CD14-positive monocyte (primary cell): ENCODE results near the gene SLC26A4. TPM values are rescaled to one million over a fixed set of nuclear protein-coding genes. Genes with fewer than 3 reads are reported as not detected.

Experiments
- DNase-seq, 3 donors: peaks; one replicate each; pipeline ENCODE4 v3.0.0-alpha.2; 2011 to 2022
- H2AFZ ChIP-seq: 2 replicates; pipeline ENCODE4 v1.6.0; 2012; ENCODE audit warnings: mild to moderate bottlenecking, low read depth, low read length, inconsistent platforms; ENCODE audit not compliant: insufficient read depth, poor library complexity, severe bottlenecking
- H3K27ac ChIP-seq, 2 donors: 1 replicate in 1 of 2; 2 replicates in 1 of 2; pipeline ENCODE4 v1.5.1; 2012 to 2013; ENCODE audit warnings: low read length in 2 of 2, control low read depth in 1 of 2, inconsistent platforms in 1 of 2, low read depth in 1 of 2, mild to moderate bottlenecking in 1 of 2
- H3K27me3 ChIP-seq, 2 donors: one replicate each; pipeline versions ENCODE4 v1.6.0 to v1.6.1; 2011 to 2013; ENCODE audit warnings: low read length in 2 of 2; ENCODE audit not compliant: control insufficient read depth in 2 of 2, insufficient read depth in 2 of 2
- H3K36me3 ChIP-seq, 2 donors: replicated peaks in 1 of 2; 1 replicate in 1 of 2; 2 replicates in 1 of 2; pipeline versions ENCODE4 v1.5.1 to v1.6.1; 2012 to 2013; ENCODE audit warnings: low read length in 2 of 2, control low read depth in 1 of 2, inconsistent platforms in 1 of 2, mild to moderate bottlenecking in 1 of 2; ENCODE audit not compliant: insufficient read depth in 2 of 2, control insufficient read depth in 1 of 2
- H3K4me1 ChIP-seq, 2 donors: 1 replicate in 1 of 2; 2 replicates in 1 of 2; pipeline versions ENCODE4 v1.5.1 to v1.6.1; 2012 to 2013; ENCODE audit warnings: low read length in 2 of 2, control low read depth in 1 of 2, inconsistent platforms in 1 of 2, mild to moderate bottlenecking in 1 of 2, moderate library complexity in 1 of 2; ENCODE audit not compliant: insufficient read depth in 2 of 2, control insufficient read depth in 1 of 2
- H3K4me2 ChIP-seq: replicated peaks from 2 replicates; pipeline ENCODE3; 2012; ENCODE audit warnings: low read length, moderate library complexity, mild to moderate bottlenecking; ENCODE audit not compliant: poor library complexity, severe bottlenecking; ENCODE audit errors: extremely low read depth
- H3K4me3 ChIP-seq, 3 experiments: fragments of 200-600 bp in 1 of 3; sonication (generic) in 1 of 3; replicated peaks in 1 of 3; 1 replicate in 2 of 3; 2 replicates in 1 of 3; pipeline ENCODE4 v1.5.1; 2011 to 2013; ENCODE audit warnings: low read length in 3 of 3, mild to moderate bottlenecking in 3 of 3, control low read depth in 2 of 3, low read depth in 2 of 3, inconsistent platforms in 1 of 3, moderate library complexity in 1 of 3
- H3K79me2 ChIP-seq: 2 replicates; pipeline ENCODE4 v1.6.0; 2012; ENCODE audit warnings: mild to moderate bottlenecking, control low read depth, inconsistent platforms, low read length, moderate library complexity; ENCODE audit not compliant: insufficient read depth
- H3K9ac ChIP-seq: 2 replicates; pipeline ENCODE4 v1.6.0; 2017; ENCODE audit warnings: low read length, mild to moderate bottlenecking; ENCODE audit not compliant: insufficient read depth, poor library complexity, severe bottlenecking
- H3K9me3 ChIP-seq, 2 donors: replicated peaks in 1 of 2; 1 replicate in 1 of 2; 2 replicates in 1 of 2; pipeline versions ENCODE4 v1.5.1 to v1.6.1; 2012 to 2013; ENCODE audit warnings: low read length in 2 of 2, control low read depth in 1 of 2; ENCODE audit not compliant: control insufficient read depth in 1 of 2, insufficient read depth in 1 of 2
- H4K20me1 ChIP-seq: 2 replicates; pipeline ENCODE4 v1.6.0; 2012; ENCODE audit warnings: mild to moderate bottlenecking, low read length, control low read depth, moderate library complexity; ENCODE audit not compliant: insufficient read depth
- H3K27ac Mint-ChIP-seq, 7 donors: one replicate each; pipeline ENCODE4 v1.8.0; 2020; ENCODE audit warnings: mild to moderate bottlenecking in 7 of 7, mixed read lengths in 7 of 7, moderate library complexity in 6 of 7, inconsistent platforms in 2 of 7
- H3K27me3 Mint-ChIP-seq, 3 donors: one replicate each; pipeline ENCODE4 v1.8.0; 2021 to 2022; ENCODE audit warnings: low read depth in 3 of 3, mild to moderate bottlenecking in 3 of 3, mixed read lengths in 3 of 3, moderate library complexity in 3 of 3, inconsistent platforms in 1 of 3
- H3K36me3 Mint-ChIP-seq, 2 donors: one replicate each; pipeline ENCODE4 v1.8.0; 2020; ENCODE audit warnings: mixed read lengths in 2 of 2, inconsistent platforms in 1 of 2, mild to moderate bottlenecking in 1 of 2
- H3K4me1 Mint-ChIP-seq: one replicate; pipeline ENCODE4 v1.8.0; 2020; ENCODE audit warnings: mild to moderate bottlenecking, mixed read lengths
- H3K4me3 Mint-ChIP-seq, 2 donors: one replicate each; pipeline ENCODE4 v1.8.0; 2020; ENCODE audit warnings: mild to moderate bottlenecking in 2 of 2, mixed read lengths in 2 of 2, moderate library complexity in 1 of 2
- H3K9me3 Mint-ChIP-seq, 7 donors: one replicate each; pipeline ENCODE4 v1.8.0; 2020 to 2022; ENCODE audit warnings: mixed read lengths in 7 of 7, mild to moderate bottlenecking in 6 of 7, moderate library complexity in 6 of 7, inconsistent platforms in 2 of 7
- WGBS: methylation state at CpG from one replicate; pipeline ENCODE4 v1.1.5; 2013; ENCODE audit warnings: missing lambda C conversion rate; ENCODE audit not compliant: insufficient coverage; 5-methylcytosine and 5-hydroxymethylcytosine counted together
- intact Hi-C, 2 donors: fragments of 100-400 bp; cut with micrococcal nuclease; formaldehyde crosslinking; loops; one replicate each; pipeline versions ENCODE4 v1.15.0 to v1.15.1; 2023
- polyA plus RNA-seq, 3 donors: library from polyadenylated mRNA; depleted of rRNA in 1 of 3; unstranded in 2 of 3; stranded (reverse) in 1 of 3; fragments of 300-500 nt in 2 of 3; fragments of >200 nt in 1 of 3; fragmentation: Illumina TruSeq in 2 of 3; gene quantifications; 1 replicate in 2 of 3; 2 replicates in 1 of 3; pipeline ENCODE4 v1.2.3, GENCODE V29; 2012 to 2021
- TF ChIP-seq, protein P1 (sequence below): fragments of 200-600 bp; IDR thresholded peaks from one replicate; pipeline ENCODE4 v1.8.0; 2022; ENCODE audit warnings: antibody characterized with exemption, mild to moderate bottlenecking

Gene SLC26A4
- polyA plus RNA-seq, 3 donors = 0.10 to 0.12 TPM; not detected in 1

DNA sequence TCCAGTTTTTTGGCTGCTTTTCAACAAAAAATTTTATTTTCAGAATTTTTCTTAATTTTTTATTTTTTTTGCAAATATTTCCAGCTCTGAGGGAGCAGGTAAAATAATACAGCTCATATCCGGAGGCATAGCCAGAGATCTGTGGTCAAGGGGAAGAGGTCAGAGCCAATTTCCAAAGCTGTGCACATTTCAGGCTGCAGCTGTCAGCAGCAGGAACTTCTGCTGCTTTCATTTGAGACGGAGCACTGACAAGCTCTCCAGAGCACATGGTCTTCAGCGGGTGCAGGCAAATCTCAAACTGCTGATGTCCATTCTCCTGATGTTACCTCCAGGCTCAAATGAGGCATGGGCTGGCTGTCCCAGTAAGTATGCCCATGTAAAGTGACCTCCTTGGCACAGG lies 31.1 kb downstream of the SLC26A4 start:
- Histone ChIP-seq H3K27me3 (no peaks in the 10 kb centered on the region), H3K36me3 (no peaks in the 10 kb centered on the region), H4K20me1 (no peaks in the 10 kb centered on the region), H3K9ac (no peak overlapping the region), H3K79me2 (no peaks in the 10 kb centered on the region), H3K27ac (no peak overlapping the region), H3K4me2 (no peak overlapping the region), H2AFZ (no peak overlapping the region), H3K4me3 (no peak overlapping the region), H3K9me3 (no peaks in the 10 kb centered on the region), H3K4me1 (no peaks in the 10 kb centered on the region)
- peaks cover 0 to 1% (median 0%) of the 10 kb centered on the region in 7 donors for H3K9me3 Mint-ChIP-seq
- H3K27ac Mint-ChIP-seq = no peak overlapping the region
- no peak for DNase-seq
- no peak overlapping the region for H3K4me3 Mint-ChIP-seq
- H3K36me3 Mint-ChIP-seq = no peaks in the 10 kb centered on the region
- H3K4me1 Mint-ChIP-seq = no peaks in the 10 kb centered on the region
- WGBS = 0% methylated on average over 3 of the region's 3 CpGs
- H3K27me3 Mint-ChIP-seq = peaks cover 0 to 3% (median 0%) of the 10 kb centered on the region in 3 donors
- intact Hi-C loops = no loop called here
- TF ChIP-seq, protein P1, sequence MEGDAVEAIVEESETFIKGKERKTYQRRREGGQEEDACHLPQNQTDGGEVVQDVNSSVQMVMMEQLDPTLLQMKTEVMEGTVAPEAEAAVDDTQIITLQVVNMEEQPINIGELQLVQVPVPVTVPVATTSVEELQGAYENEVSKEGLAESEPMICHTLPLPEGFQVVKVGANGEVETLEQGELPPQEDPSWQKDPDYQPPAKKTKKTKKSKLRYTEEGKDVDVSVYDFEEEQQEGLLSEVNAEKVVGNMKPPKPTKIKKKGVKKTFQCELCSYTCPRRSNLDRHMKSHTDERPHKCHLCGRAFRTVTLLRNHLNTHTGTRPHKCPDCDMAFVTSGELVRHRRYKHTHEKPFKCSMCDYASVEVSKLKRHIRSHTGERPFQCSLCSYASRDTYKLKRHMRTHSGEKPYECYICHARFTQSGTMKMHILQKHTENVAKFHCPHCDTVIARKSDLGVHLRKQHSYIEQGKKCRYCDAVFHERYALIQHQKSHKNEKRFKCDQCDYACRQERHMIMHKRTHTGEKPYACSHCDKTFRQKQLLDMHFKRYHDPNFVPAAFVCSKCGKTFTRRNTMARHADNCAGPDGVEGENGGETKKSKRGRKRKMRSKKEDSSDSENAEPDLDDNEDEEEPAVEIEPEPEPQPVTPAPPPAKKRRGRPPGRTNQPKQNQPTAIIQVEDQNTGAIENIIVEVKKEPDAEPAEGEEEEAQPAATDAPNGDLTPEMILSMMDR = no peak

DNA sequence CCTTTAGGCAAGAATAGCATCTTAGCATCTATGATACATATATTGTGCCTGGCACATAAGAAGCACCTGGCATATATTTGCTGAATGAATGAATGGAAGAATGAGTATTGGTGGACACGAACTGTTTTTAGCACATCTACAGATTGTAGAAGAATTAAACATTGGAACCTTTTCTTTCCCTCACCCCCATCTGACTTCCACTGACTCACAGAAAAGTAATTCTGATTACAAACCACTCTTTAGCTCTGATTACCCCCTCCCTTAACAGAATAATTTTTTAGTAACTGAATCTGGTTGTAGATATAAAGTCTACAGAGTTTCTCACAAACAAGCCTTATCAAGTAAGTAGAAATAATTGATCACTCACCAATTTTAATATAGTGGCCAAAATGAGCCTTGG lies 31.9 kb downstream of the SLC26A4 start:
- no peaks in the 10 kb centered on the region for H3K79me2 ChIP-seq
- H3K4me3 Mint-ChIP-seq = no peak overlapping the region
- H3K27ac ChIP-seq = no peak overlapping the region
- H3K9me3 Mint-ChIP-seq = peaks cover 0 to 1% (median 0%) of the 10 kb centered on the region in 7 donors
- no peak overlapping the region for H3K4me2 ChIP-seq
- H3K9ac ChIP-seq = no peak overlapping the region
- no peaks in the 10 kb centered on the region for H4K20me1 ChIP-seq
- H3K36me3 Mint-ChIP-seq = no peaks in the 10 kb centered on the region
- intact Hi-C loops = no loop called here
- no peaks in the 10 kb centered on the region for H3K4me1 Mint-ChIP-seq
- no CpG with 5 or more reads among the region's 1 CpG for WGBS
- peaks cover 0 to 3% (median 0%) of the 10 kb centered on the region in 3 donors for H3K27me3 Mint-ChIP-seq
- TF ChIP-seq, protein P1 = no peak
- H3K27ac Mint-ChIP-seq = no peak overlapping the region
- no peaks in the 10 kb centered on the region for H3K36me3 ChIP-seq
- no peak for DNase-seq
- H2AFZ ChIP-seq = no peak overlapping the region
- H3K4me1 ChIP-seq = no peaks in the 10 kb centered on the region
- H3K27me3 ChIP-seq = no peaks in the 10 kb centered on the region
- H3K9me3 ChIP-seq = no peaks in the 10 kb centered on the region
- no peak overlapping the region for H3K4me3 ChIP-seq
